Activated CD4-positive, alpha-beta T cell treated with anti-CD3 and anti-CD28 coated beads, Interleukin-2, amount 50 U/mL, for 16 hours (primary cell): Measurements from ENCODE around the gene SCUBE3.

Experiments used
- DNase-seq: peaks from one replicate; pipeline ENCODE4 v3.0.0-alpha.2; 2020

The SCUBE3 gene

GRCh38 chr6:35275744-35276260 is 62.0 kb downstream of the SCUBE3 start:
- no peak for DNase-seq

- no peak for DNase-seq
Measured at GRCh38 chr6:35278708-35279107, 65.0 kb downstream of the SCUBE3 start.

GRCh38 chr6:35280903-35281302 is 67.1 kb downstream of the SCUBE3 start:
- DNase-seq: no peak

GRCh38 chr6:35282472-35282871 is 68.7 kb downstream of the SCUBE3 start:
- no peak for DNase-seq

GRCh38 chr6:35283361-35283760 is 69.6 kb downstream of the SCUBE3 start:
- no peak for DNase-seq

GRCh38 chr6:35287671-35288396 is 74.1 kb downstream of the SCUBE3 start:
- no peak for DNase-seq

GRCh38 chr6:35288834-35289233 is 75.1 kb downstream of the SCUBE3 start:
- no peak for DNase-seq

- DNase-seq: no peak
Measured at GRCh38 chr6:35291491-35291890, 77.7 kb downstream of the SCUBE3 start.

GRCh38 chr6:35292494-35292893 is 78.7 kb downstream of the SCUBE3 start:
- no peak for DNase-seq

- DNase-seq: no peak
Measured at GRCh38 chr6:35293681-35294080, 79.9 kb downstream of the SCUBE3 start.

- DNase-seq: peak; percentile 60
Measured at GRCh38 chr6:35294308-35294945, 80.7 kb downstream of the SCUBE3 start.

GRCh38 chr6:35295036-35295435 is 81.3 kb downstream of the SCUBE3 start:
- DNase-seq: no peak

GRCh38 chr6:35295521-35296315 is 82.0 kb downstream of the SCUBE3 start:
- DNase-seq: no peak

- DNase-seq: no peak
Measured at GRCh38 chr6:35296931-35297600, 83.3 kb downstream of the SCUBE3 start.

GRCh38 chr6:35297601-35298481 is 84.1 kb downstream of the SCUBE3 start, which contains the start of gene DEF6:
Gene DEF6 (plus strand): TSS chr6:35297818. CDS start chr6:35297857, 39 bp downstream.
- DNase-seq: peak; percentile 94

GRCh38 chr6:35298625-35299140 is 84.9 kb downstream of the SCUBE3 start:
- DNase-seq: peak; percentile 34

GRCh38 chr6:35299674-35300073 is 85.9 kb downstream of the SCUBE3 start:
- peak; percentile 41 for DNase-seq

GRCh38 chr6:35300848-35301247 is 87.1 kb downstream of the SCUBE3 start:
- peak; percentile 54 for DNase-seq
